ENCODE results near the gene SGTA.

The SGTA gene

DNA sequence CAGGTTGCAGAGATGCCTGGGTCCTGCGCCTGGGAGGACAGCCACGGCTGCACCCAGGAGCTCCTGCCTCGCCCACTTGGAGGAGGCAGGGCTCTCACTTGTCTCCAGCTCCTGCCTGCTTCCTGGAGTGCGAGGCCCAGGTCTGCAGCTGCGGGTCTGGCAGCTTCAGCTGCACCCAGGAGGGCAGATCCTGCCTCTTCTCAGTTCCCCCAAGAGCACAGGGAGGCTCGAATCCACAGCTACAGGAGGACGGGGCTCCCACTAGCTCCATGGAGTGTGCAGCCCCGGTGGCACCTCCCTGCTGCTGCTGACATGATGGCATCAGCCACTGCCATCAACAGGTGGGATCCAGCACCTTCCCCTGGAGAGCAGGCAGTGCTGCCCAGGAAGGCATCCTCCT, 41.1 kb upstream of the SGTA start:
- H3K27me3 ChIP-seq (ENCODE audit: insufficient read depth, low read length, poor library complexity, severe bottlenecking), result no peaks in the 10 kb centered on the region
- no peak overlapping the region for H3K4me2 ChIP-seq (ENCODE audit: low read depth, low read length, poor library complexity, severe bottlenecking)
- H3K9me2 ChIP-seq (replicated peaks; ENCODE audit: low read depth, low read length), result no peaks in the 10 kb centered on the region
- H4K20me1 ChIP-seq (ENCODE audit: insufficient read depth, low read length, poor library complexity, severe bottlenecking), result no peaks in the 10 kb centered on the region
- H2AFZ ChIP-seq (ENCODE audit: low read length), result no peak overlapping the region
- H3K4me3 ChIP-seq (ENCODE audit: low read length, poor library complexity, severe bottlenecking), result no peak overlapping the region
- no peaks in the 10 kb centered on the region for H3K36me3 ChIP-seq (ENCODE audit: insufficient read depth, low read length)
- H3F3A ChIP-seq (ENCODE audit: low read depth), result no peaks in the 10 kb centered on the region
- no peaks in the 10 kb centered on the region; the same call in 1 of the 2 replicates for H3K79me2 ChIP-seq (ENCODE audit: insufficient read depth, low read length)
- H3K9ac ChIP-seq (ENCODE audit: low read depth, low read length, poor library complexity, severe bottlenecking), result no peak overlapping the region
- TF ChIP-seq EZH2phosphoT487 (IDR thresholded peaks at IDR 0.05; ENCODE audit: borderline replicate concordance), result no peak
- TF ChIP-seq, protein P1, sequence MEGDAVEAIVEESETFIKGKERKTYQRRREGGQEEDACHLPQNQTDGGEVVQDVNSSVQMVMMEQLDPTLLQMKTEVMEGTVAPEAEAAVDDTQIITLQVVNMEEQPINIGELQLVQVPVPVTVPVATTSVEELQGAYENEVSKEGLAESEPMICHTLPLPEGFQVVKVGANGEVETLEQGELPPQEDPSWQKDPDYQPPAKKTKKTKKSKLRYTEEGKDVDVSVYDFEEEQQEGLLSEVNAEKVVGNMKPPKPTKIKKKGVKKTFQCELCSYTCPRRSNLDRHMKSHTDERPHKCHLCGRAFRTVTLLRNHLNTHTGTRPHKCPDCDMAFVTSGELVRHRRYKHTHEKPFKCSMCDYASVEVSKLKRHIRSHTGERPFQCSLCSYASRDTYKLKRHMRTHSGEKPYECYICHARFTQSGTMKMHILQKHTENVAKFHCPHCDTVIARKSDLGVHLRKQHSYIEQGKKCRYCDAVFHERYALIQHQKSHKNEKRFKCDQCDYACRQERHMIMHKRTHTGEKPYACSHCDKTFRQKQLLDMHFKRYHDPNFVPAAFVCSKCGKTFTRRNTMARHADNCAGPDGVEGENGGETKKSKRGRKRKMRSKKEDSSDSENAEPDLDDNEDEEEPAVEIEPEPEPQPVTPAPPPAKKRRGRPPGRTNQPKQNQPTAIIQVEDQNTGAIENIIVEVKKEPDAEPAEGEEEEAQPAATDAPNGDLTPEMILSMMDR (conservative IDR thresholded peaks at IDR 0.05; ENCODE audit: low read length), result no peak
- H3K9me3 ChIP-seq (ENCODE audit: insufficient read depth, low read depth, low read length), result no peaks in the 10 kb centered on the region
- H3K4me1 ChIP-seq (ENCODE audit: insufficient read depth, low read length, poor library complexity, severe bottlenecking), result no peaks in the 10 kb centered on the region

DNA sequence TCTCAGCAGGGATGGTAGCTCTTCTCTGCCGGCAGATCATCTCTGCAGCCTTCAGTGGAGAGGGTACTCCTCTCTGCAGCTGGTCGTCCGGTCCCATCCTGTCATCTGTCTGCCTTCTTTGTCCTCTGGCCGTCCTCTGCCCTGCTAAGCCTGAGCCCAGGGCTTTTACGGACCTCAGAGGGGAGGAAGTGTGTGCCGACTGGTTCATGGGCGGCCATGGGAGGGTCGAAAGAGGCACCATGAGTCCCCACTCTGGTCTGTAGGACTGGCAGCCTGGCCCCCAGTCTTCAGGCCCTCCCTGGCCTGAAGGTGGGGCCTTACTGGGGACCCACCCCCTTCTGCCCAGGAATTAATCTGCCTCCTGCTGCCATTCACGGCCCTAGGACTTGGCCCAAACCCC, 40.6 kb upstream of the SGTA start:
- Histone ChIP-seq H3K4me3 (ENCODE audit: low read length, poor library complexity, severe bottlenecking) (no peak overlapping the region), H3K4me2 (ENCODE audit: low read depth, low read length, poor library complexity, severe bottlenecking) (no peak overlapping the region), H4K20me1 (ENCODE audit: insufficient read depth, low read length, poor library complexity, severe bottlenecking) (no peaks in the 10 kb centered on the region), H3K9me2 (replicated peaks; ENCODE audit: low read depth, low read length) (no peaks in the 10 kb centered on the region), H3K9ac (ENCODE audit: low read depth, low read length, poor library complexity, severe bottlenecking) (no peak overlapping the region), H3K27me3 (ENCODE audit: insufficient read depth, low read length, poor library complexity, severe bottlenecking) (no peaks in the 10 kb centered on the region), H3K36me3 (ENCODE audit: insufficient read depth, low read length) (no peaks in the 10 kb centered on the region), H3K4me1 (ENCODE audit: insufficient read depth, low read length, poor library complexity, severe bottlenecking) (no peaks in the 10 kb centered on the region), H2AFZ (ENCODE audit: low read length) (no peak overlapping the region), H3K9me3 (ENCODE audit: insufficient read depth, low read depth, low read length) (no peaks in the 10 kb centered on the region), H3F3A (ENCODE audit: low read depth) (no peaks in the 10 kb centered on the region), H3K79me2 (ENCODE audit: insufficient read depth, low read length) (no peaks in the 10 kb centered on the region; the same call in 1 of the 2 replicates)
- TF ChIP-seq, protein P1 (conservative IDR thresholded peaks at IDR 0.05; ENCODE audit: low read length), result no peak
- no peak for TF ChIP-seq EZH2phosphoT487 (IDR thresholded peaks at IDR 0.05; ENCODE audit: borderline replicate concordance)

DNA sequence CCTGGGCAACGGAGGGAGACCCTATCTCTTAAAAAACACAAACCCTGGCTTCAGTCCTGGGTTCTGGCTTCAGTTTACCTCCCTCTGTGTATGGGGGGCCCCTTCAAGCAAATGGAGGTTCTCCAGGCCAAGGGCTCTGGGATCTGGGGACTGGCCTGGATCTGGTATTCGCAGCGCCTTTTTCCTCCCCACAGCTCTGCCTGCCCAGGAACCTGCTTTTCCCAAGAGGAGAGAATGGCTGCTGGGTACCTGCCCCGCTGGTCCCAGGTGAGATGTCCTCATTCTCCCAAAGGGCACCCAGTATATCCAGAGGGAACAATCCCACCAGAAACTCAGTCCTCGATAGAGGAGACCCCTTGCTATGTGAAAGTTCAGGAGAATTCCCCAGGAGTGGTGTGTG, 39.8 kb upstream of the SGTA start:
- H3K4me3 ChIP-seq (ENCODE audit: low read length, poor library complexity, severe bottlenecking), result no peak overlapping the region
- H3K4me2 ChIP-seq (ENCODE audit: low read depth, low read length, poor library complexity, severe bottlenecking), result no peak overlapping the region
- no peaks in the 10 kb centered on the region for H3K27me3 ChIP-seq (ENCODE audit: insufficient read depth, low read length, poor library complexity, severe bottlenecking)
- no peaks in the 10 kb centered on the region for H3K36me3 ChIP-seq (ENCODE audit: insufficient read depth, low read length)
- H3K9ac ChIP-seq (ENCODE audit: low read depth, low read length, poor library complexity, severe bottlenecking), result no peak overlapping the region
- H4K20me1 ChIP-seq (ENCODE audit: insufficient read depth, low read length, poor library complexity, severe bottlenecking), result no peaks in the 10 kb centered on the region
- H3K79me2 ChIP-seq (ENCODE audit: insufficient read depth, low read length), result no peaks in the 10 kb centered on the region; the same call in 1 of the 2 replicates
- H3K9me2 ChIP-seq (replicated peaks; ENCODE audit: low read depth, low read length), result no peaks in the 10 kb centered on the region
- H3K4me1 ChIP-seq (ENCODE audit: insufficient read depth, low read length, poor library complexity, severe bottlenecking), result no peaks in the 10 kb centered on the region
- no peak for TF ChIP-seq EZH2phosphoT487 (IDR thresholded peaks at IDR 0.05; ENCODE audit: borderline replicate concordance)
- H3F3A ChIP-seq (ENCODE audit: low read depth), result no peaks in the 10 kb centered on the region
- no peak overlapping the region for H2AFZ ChIP-seq (ENCODE audit: low read length)
- H3K9me3 ChIP-seq (ENCODE audit: insufficient read depth, low read depth, low read length), result no peaks in the 10 kb centered on the region

DNA sequence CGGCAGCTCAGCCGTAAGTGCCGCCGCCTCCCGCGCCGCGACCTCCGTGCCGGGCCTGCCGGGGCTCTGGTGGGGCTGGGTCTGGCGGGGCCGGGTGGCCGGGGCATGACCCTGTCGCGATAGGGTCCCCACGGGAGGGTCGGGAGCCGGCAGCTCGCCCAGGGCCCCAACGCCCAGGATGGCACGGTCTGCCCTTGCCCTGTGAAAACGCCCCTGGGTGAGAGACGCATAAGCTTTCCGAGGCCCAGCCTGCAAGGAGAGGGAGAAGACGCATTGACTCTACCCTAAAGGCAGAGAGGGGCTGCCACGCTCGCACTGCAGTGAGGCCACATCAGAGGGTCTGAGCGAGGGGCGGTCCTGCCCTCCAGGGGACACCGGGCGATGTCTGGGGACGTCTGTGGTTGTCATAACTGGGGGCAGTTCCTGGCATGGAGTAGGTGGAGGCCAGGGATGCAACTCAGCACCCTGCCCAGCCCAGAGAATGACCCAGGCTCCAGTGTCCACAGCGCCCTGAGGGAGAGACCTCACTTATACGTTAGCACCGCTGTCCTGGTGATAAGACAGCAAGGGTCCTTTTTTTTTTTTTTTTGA, 37.1 kb upstream of the SGTA start:
- Histone ChIP-seq H4K20me1 (ENCODE audit: insufficient read depth, low read length, poor library complexity, severe bottlenecking) (no peaks in the 10 kb centered on the region), H3K9me3 (ENCODE audit: insufficient read depth, low read depth, low read length) (no peaks in the 10 kb centered on the region), H3K27me3 (ENCODE audit: insufficient read depth, low read length, poor library complexity, severe bottlenecking) (no peaks in the 10 kb centered on the region), H2AFZ (ENCODE audit: low read length) (peak overlapping the region; percentile 76; the same call in 1 of the 2 replicates), H3K79me2 (ENCODE audit: insufficient read depth, low read length) (no peaks in the 10 kb centered on the region; the same call in 1 of the 2 replicates), H3K9ac (ENCODE audit: low read depth, low read length, poor library complexity, severe bottlenecking) (peak overlapping the region; percentile 89), H3F3A (ENCODE audit: low read depth) (no peaks in the 10 kb centered on the region), H3K36me3 (ENCODE audit: insufficient read depth, low read length) (no peaks in the 10 kb centered on the region), H3K4me3 (ENCODE audit: low read length, poor library complexity, severe bottlenecking) (peak overlapping the region; percentile 87), H3K9me2 (replicated peaks; ENCODE audit: low read depth, low read length) (no peaks in the 10 kb centered on the region), H3K4me2 (ENCODE audit: low read depth, low read length, poor library complexity, severe bottlenecking) (peak overlapping the region; percentile 79), H3K4me1 (ENCODE audit: insufficient read depth, low read length, poor library complexity, severe bottlenecking) (no peaks in the 10 kb centered on the region)
- no peak for TF ChIP-seq EZH2phosphoT487 (IDR thresholded peaks at IDR 0.05; ENCODE audit: borderline replicate concordance)
- TF ChIP-seq, protein P1 (conservative IDR thresholded peaks at IDR 0.05; ENCODE audit: low read length), result no peak
